Upper lobe of left lung (tissue), 4 donors: ENCODE data around the gene TYW3.

ENCODE experiments used
- CTCF ChIP-seq, 6 experiments: fragments of 450-650 bp in 4 of 6; fragments of 200-600 bp in 2 of 6; sonication (generic) in 2 of 6; IDR thresholded peaks; one replicate each; pipeline ENCODE4 v1.5.1; 2016 to 2019; ENCODE audit warnings: antibody characterized with exemption in 6 of 6
- POLR2AphosphoS5 ChIP-seq, 2 donors: sonication (generic); formaldehyde crosslinking; IDR thresholded peaks; one replicate each; pipeline ENCODE4 v1.5.1; 2017; ENCODE audit warnings: antibody characterized with exemption in 2 of 2

GRCh38 chr1:74779750-74780149, 46.8 kb downstream of the TYW3 start:
- TF ChIP-seq POLR2AphosphoS5 (IDR thresholded peaks at IDR 0.05) (no peak), CTCF (IDR thresholded peaks at IDR 0.05) (no peak)
